IPS DF 6.9 (cell line): Measurements from ENCODE around the gene TANC1.
"Not testable (repeated sequence)": the region's sequence is repeated elsewhere in the genome, so short reads cannot be mapped to it uniquely, and the experiment has no call there.

ENCODE experiments used
- DNase-seq: peaks from one replicate; pipeline ENCODE4 v3.0.0-alpha.2; 2013; ENCODE audit warnings: low read depth, low spot score
- H3K27ac ChIP-seq: one replicate; pipeline ENCODE4 v1.5.1; 2013; ENCODE audit warnings: low read length, control low read depth
- H3K27me3 ChIP-seq: 2 replicates; pipeline ENCODE4 v1.6.1; 2013; ENCODE audit warnings: mild to moderate bottlenecking, low read length; ENCODE audit not compliant: control insufficient read depth, insufficient read depth
- H3K36me3 ChIP-seq: 2 replicates; pipeline ENCODE4 v1.6.1; 2013; ENCODE audit warnings: low read length; ENCODE audit not compliant: control insufficient read depth, insufficient read depth
- H3K4me1 ChIP-seq: 2 replicates; pipeline ENCODE4 v1.6.1; 2013; ENCODE audit warnings: low read length; ENCODE audit not compliant: control insufficient read depth, insufficient read depth
- H3K4me3 ChIP-seq: 2 replicates; pipeline ENCODE4 v1.5.1; 2013; ENCODE audit warnings: mild to moderate bottlenecking, low read length
- H3K9me3 ChIP-seq: 2 replicates; pipeline ENCODE4 v1.6.1; 2013; ENCODE audit warnings: low read length, inconsistent platforms; ENCODE audit not compliant: control insufficient read depth, insufficient read depth
- WGBS: extraction: QIAGEN DNeasy Blood & Tissue Kit; methylation state at CpG from one replicate; pipeline ENCODE4 v1.1.7; 2013; ENCODE audit warnings: mixed read lengths, missing lambda C conversion rate; ENCODE audit not compliant: insufficient read length, insufficient coverage; 5-methylcytosine and 5-hydroxymethylcytosine counted together

The TANC1 gene

GRCh38 chr2:159134979-159135378, 166.5 kb downstream of the TANC1 start:
- no peak overlapping the region for H3K27ac ChIP-seq
- WGBS, result no CpG with 5 or more reads among the region's 3 CpGs
- H3K27me3 ChIP-seq, result no peaks in the 10 kb centered on the region
- H3K4me3 ChIP-seq, result no peak overlapping the region
- H3K36me3 ChIP-seq, result no peaks in the 10 kb centered on the region
- H3K9me3 ChIP-seq, result no peaks in the 10 kb centered on the region
- H3K4me1 ChIP-seq, result no peaks in the 10 kb centered on the region
- no peak for DNase-seq

DNA sequence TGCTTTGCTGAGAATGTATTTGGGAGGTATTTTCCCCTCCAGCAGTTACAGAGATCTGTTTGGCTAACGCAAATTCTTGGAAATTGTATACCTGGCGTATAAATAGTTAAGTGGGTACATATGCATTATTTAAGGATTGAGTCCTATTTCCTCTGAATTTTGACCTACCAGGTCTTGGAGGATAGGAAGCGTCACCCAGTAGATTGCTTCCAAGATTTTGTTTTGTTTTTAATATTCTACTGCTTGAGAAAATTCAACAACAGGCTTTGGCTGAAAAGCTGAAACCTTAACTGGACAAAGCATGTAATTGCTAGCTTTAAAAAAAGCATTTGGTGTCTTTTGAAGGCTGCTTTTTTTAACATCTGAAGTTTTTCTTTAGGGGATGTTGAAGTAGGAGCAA, 168.0 kb downstream of the TANC1 start:
- no CpG with 5 or more reads among the region's 3 CpGs for WGBS

DNA sequence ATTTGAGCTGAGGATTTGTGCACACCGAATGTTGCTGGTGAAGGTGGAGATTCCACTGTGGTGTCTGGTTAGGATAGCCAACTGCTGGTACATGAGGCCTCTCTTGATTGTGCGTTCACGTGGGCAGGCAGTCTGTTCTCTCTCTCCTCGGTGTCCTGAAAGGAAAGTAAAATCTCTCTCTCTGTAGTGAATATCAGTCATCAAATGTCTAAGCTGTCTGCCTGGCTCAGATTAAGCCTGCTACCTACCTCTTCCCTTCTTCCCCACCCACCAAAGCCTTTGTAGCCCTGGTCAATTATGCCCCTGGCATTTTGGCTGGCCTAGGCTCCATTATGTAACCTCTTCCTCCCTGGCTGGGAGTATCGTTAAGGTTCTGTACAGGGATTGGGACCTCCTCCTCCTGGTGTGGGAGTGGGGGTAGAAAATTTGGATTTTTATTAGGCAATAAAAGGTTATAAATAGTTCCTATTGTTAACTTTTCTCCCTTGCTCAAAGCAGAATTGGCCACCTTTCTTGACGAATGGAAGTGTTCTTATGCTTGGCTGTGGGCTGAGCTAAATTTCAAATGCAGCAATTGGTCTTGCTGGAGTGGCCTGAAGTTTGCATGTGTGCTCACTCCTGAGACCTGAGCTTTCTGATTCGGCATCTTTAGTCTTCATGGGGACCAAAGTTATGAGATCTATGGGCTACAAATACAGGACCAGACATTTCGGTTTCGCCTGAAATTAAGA, 169.2 kb downstream of the TANC1 start:
- Histone ChIP-seq H3K4me3 (no peak overlapping the region), H3K9me3 (no peaks in the 10 kb centered on the region), H3K27me3 (no peaks in the 10 kb centered on the region), H3K4me1 (no peaks in the 10 kb centered on the region), H3K36me3 (no peaks in the 10 kb centered on the region), H3K27ac (no peak overlapping the region)
- no peak for DNase-seq
- WGBS, result no CpG with 5 or more reads among the region's 9 CpGs

More for the DNA sequence above, 168.0 kb downstream of the TANC1 start:
- no peaks in the 10 kb centered on the region for H3K36me3 ChIP-seq
- H3K9me3 ChIP-seq, result no peaks in the 10 kb centered on the region
- DNase-seq, result no peak
- H3K4me1 ChIP-seq, result no peaks in the 10 kb centered on the region
- no peak overlapping the region for H3K4me3 ChIP-seq
- no peaks in the 10 kb centered on the region for H3K27me3 ChIP-seq
- H3K27ac ChIP-seq, result no peak overlapping the region

DNA sequence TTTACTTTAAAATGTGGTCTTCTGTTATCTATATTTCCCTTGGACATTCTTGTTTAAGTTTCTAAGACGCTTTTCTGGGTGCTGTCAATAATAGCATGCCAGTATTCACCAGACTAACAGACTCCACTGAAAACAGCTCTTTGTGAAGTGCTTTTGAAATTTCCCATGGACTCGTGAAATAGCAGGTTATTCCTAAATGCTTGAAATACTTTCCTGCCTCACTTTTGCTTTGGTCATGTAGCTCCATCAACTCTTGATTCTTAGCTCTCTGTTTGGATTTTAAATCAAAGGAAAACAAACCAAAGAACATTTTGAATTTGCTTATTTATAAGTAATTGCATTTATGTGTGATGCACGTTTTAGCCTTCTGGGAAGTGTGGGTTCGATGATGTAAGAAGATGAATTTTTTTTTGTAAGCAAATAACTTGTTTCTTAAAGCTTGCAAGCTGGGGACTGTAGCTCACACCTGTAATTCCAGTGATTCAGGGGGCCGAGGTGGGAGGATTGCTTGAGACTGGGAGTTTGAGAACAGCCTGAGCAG, 170.3 kb downstream of the TANC1 start:
- H3K27me3 ChIP-seq, result no peaks in the 10 kb centered on the region
- H3K36me3 ChIP-seq, result no peaks in the 10 kb centered on the region
- no peaks in the 10 kb centered on the region for H3K4me1 ChIP-seq
- WGBS, result 100% methylated on average over 2 of the region's 5 CpGs
- no peaks in the 10 kb centered on the region for H3K9me3 ChIP-seq
- no peak overlapping the region for H3K4me3 ChIP-seq
- H3K27ac ChIP-seq, result no peak overlapping the region
- no peak for DNase-seq

DNA sequence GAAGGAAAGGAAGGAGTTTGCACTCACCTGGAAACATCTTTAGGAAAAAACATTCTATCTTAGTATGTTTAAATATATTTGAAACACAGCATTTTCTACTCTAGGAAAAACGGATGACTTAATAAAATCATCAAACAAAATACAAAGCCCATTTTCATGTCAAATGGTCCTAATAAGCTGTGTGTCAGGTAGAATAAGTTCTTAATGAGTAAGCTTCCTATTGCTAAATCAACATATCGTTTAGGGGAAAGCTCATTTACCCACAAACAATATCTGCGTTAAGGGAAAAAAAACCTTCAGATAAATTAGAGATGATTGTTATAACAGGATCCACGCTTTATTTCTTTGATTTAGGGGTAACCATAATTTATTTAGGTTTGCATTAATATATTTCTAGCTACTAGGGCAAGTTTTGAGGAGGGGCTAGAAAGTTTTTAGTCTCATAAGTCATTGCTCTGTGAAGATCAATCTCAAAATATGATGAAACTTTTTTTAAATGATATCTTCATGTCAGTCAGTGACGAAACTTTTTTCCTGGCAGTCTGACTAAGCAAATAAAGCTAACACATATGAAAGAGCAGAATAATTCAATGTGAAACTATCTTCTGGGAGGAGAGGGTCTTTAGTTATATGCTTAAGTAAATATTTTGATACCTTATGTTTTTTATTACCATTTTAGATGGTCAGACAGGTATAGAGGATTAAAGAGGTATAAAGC, 170.9 kb downstream of the TANC1 start:
- no CpG with 5 or more reads among the region's 5 CpGs for WGBS
- Histone ChIP-seq H3K4me3 (no peak overlapping the region), H3K4me1 (no peaks in the 10 kb centered on the region), H3K27me3 (no peaks in the 10 kb centered on the region), H3K9me3 (no peaks in the 10 kb centered on the region), H3K36me3 (no peaks in the 10 kb centered on the region), H3K27ac (no peak overlapping the region)
- DNase-seq, result no peak

GRCh38 chr2:159140070-159140769, 171.8 kb downstream of the TANC1 start:
- no peaks in the 10 kb centered on the region for H3K27me3 ChIP-seq
- no peak overlapping the region for H3K4me3 ChIP-seq
- H3K4me1 ChIP-seq, result no peaks in the 10 kb centered on the region
- H3K36me3 ChIP-seq, result no peaks in the 10 kb centered on the region
- no peak for DNase-seq
- no peaks in the 10 kb centered on the region for H3K9me3 ChIP-seq
- H3K27ac ChIP-seq, result no peak overlapping the region
- WGBS, result no CpG with 5 or more reads among the region's 2 CpGs

DNA sequence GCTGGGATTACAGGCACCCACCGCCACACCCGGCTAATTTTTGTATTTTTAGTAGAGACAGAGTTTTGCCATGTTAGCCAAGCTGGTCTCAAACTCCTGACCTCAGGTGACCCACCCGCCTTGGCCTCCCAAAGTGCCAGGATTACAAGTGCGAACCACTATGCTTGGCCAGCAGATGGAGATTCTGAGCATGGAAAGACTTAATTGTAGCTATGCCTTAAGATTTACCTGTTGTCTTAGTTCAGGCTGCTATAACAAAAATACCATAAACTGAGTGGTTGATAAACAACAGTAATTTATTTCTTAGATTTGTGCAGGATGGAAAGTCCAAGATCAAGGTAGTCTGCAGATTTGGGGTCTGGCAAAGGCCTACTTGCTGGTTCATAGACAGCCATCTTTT, 172.4 kb downstream of the TANC1 start:
- no CpG with 5 or more reads among the region's 4 CpGs for WGBS
- H3K27ac ChIP-seq, result not testable (repeated sequence)

GRCh38 chr2:159144776-159145614, 176.6 kb downstream of the TANC1 start:
- Histone ChIP-seq H3K4me3 (no peak overlapping the region), H3K4me1 (no peaks in the 10 kb centered on the region), H3K36me3 (no peaks in the 10 kb centered on the region), H3K9me3 (no peaks in the 10 kb centered on the region), H3K27me3 (no peaks in the 10 kb centered on the region), H3K27ac (no peak overlapping the region)
- DNase-seq, result no peak
- WGBS, result no CpG with 5 or more reads among the region's 9 CpGs

More for the DNA sequence above, 172.4 kb downstream of the TANC1 start:
- not testable (repeated sequence) for H3K9me3 ChIP-seq, H3K4me3 ChIP-seq, H3K27me3 ChIP-seq, DNase-seq, H3K36me3 ChIP-seq, H3K4me1 ChIP-seq

DNA sequence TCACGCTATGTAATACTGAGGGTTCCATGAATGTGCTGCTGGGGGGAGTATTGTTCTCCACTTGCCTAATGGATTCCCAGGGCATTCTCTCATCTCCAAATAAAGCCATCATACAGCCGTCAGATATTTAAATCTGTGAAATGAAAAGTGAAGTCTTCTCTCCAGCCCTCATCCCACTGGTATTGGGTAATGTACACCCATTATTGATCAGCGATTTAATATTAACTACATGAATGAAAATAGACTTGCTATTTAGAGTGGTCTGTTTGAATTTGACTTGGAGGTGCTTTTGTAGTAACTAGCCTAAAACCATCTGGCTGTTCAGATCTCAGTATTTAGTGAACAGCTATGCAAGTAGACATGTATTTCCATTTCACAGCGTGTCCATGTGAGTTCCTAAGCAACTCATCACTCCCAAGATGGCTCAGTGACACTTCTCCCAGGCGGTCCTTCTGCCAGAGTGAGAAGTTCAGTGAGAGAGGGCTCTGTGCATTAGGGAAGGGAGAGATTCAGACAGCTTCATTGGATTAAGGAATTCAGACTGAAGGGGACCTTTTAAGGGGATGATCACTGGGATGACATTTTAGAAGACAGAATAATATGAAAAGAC, 177.4 kb downstream of the TANC1 start:
- no peaks in the 10 kb centered on the region for H3K9me3 ChIP-seq
- H3K4me1 ChIP-seq, result no peaks in the 10 kb centered on the region
- H3K4me3 ChIP-seq, result no peak overlapping the region
- no peak overlapping the region for H3K27ac ChIP-seq
- H3K36me3 ChIP-seq, result no peaks in the 10 kb centered on the region
- DNase-seq, result no peak
- no CpG with 5 or more reads among the region's 5 CpGs for WGBS
- H3K27me3 ChIP-seq, result no peaks in the 10 kb centered on the region
